K562 (cell line): ENCODE measurements around the gene STXBP5L.

ENCODE experiments used
- CEBPB ChIP-seq: fragments of 450-650 bp; IDR thresholded peaks from 2 replicates; pipeline ENCODE4 v1.6.1; 2016; ENCODE audit warnings: missing genetic modification characterization, missing compliant biosample characterization
- EP300 ChIP-seq: IDR thresholded peaks from 2 replicates; pipeline ENCODE4 v1.6.1; 2012; ENCODE audit warnings: low read length, improper control_type of control experiment
- FOXM1 ChIP-seq, 2 experiments: fragments of 450-650 bp in 1 of 2; sonication (generic) in 1 of 2; formaldehyde crosslinking in 1 of 2; IDR thresholded peaks; 2 replicates each; pipeline versions ENCODE4 v1.6.1 to v1.9.0; 2017 to 2022; ENCODE audit warnings: low read depth in 2 of 2, mild to moderate bottlenecking in 2 of 2, missing genetic modification reagents in 1 of 2, moderate library complexity in 1 of 2
- NFIC ChIP-seq: fragments of 450-650 bp; IDR thresholded peaks from 2 replicates; pipeline ENCODE4 v1.6.1; 2017; ENCODE audit warnings: mild to moderate bottlenecking, inconsistent platforms
- POLR2A ChIP-seq: fragments of 450-650 bp; conservative IDR thresholded peaks from 2 replicates; pipeline ENCODE4 v1.6.1; 2016
- ZSCAN29 ChIP-seq: fragments of 450-650 bp; IDR thresholded peaks from 2 replicates; pipeline ENCODE4 v1.6.1; 2017
- TF ChIP-seq, protein P1 (sequence below): sonication (generic); formaldehyde crosslinking; IDR thresholded peaks from 2 replicates; pipeline ENCODE4 v1.8.1; 2023; ENCODE audit warnings: missing genetic modification reagents, mild to moderate bottlenecking, borderline replicate concordance
- TF ChIP-seq, protein P2 (sequence below), 2 experiments: IDR thresholded peaks; 2 replicates each; pipeline ENCODE4 v1.6.1; 2012; ENCODE audit warnings: improper control_type of control experiment in 2 of 2, low read depth in 2 of 2, low read length in 2 of 2, borderline replicate concordance in 1 of 2
- TF ChIP-seq, protein P3 (sequence below), 3 experiments: IDR thresholded peaks in 2 of 3; conservative IDR thresholded peaks in 1 of 3; 2 replicates each; pipeline ENCODE4 v1.5.1; 2011 to 2012; ENCODE audit warnings: low read length in 3 of 3, mild to moderate bottlenecking in 3 of 3, control low read depth in 2 of 3, improper control_type of control experiment in 1 of 3, inconsistent platforms in 1 of 3, low read depth in 1 of 3, mixed read lengths in 1 of 3, moderate library complexity in 1 of 3; ENCODE audit not compliant: insufficient read depth in 2 of 3

DNA sequence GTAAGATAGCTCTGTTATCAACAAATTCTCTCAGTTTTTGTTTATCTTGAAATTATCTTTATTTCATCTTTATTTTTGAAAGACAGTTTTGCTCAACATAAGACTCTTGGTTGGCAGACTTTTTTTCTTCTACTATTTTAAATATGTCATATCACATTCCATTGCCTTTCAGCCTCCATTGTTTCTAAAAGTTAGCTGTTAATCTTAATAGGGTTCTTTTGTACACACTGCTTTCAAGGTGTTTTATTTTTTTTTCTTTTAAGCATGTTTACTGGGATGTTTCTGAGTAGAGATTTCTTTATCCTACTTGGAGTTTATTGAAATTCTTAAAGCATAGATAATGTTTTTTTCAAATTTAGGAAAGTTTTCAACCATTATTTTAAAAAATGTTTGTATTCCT is 294.6 kb downstream of the STXBP5L start:
- TF ChIP-seq, protein P1, sequence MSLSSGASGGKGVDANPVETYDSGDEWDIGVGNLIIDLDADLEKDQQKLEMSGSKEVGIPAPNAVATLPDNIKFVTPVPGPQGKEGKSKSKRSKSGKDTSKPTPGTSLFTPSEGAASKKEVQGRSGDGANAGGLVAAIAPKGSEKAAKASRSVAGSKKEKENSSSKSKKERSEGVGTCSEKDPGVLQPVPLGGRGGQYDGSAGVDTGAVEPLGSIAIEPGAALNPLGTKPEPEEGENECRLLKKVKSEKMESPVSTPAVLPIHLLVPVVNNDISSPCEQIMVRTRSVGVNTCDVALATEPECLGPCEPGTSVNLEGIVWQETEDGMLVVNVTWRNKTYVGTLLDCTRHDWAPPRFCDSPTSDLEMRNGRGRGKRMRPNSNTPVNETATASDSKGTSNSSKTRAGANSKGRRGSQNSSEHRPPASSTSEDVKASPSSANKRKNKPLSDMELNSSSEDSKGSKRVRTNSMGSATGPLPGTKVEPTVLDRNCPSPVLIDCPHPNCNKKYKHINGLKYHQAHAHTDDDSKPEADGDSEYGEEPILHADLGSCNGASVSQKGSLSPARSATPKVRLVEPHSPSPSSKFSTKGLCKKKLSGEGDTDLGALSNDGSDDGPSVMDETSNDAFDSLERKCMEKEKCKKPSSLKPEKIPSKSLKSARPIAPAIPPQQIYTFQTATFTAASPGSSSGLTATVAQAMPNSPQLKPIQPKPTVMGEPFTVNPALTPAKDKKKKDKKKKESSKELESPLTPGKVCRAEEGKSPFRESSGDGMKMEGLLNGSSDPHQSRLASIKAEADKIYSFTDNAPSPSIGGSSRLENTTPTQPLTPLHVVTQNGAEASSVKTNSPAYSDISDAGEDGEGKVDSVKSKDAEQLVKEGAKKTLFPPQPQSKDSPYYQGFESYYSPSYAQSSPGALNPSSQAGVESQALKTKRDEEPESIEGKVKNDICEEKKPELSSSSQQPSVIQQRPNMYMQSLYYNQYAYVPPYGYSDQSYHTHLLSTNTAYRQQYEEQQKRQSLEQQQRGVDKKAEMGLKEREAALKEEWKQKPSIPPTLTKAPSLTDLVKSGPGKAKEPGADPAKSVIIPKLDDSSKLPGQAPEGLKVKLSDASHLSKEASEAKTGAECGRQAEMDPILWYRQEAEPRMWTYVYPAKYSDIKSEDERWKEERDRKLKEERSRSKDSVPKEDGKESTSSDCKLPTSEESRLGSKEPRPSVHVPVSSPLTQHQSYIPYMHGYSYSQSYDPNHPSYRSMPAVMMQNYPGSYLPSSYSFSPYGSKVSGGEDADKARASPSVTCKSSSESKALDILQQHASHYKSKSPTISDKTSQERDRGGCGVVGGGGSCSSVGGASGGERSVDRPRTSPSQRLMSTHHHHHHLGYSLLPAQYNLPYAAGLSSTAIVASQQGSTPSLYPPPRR (CRISPR knock-in tag): no peak
- no peak for TF ChIP-seq POLR2A
- no peak for TF ChIP-seq NFIC
- TF ChIP-seq, protein P2, sequence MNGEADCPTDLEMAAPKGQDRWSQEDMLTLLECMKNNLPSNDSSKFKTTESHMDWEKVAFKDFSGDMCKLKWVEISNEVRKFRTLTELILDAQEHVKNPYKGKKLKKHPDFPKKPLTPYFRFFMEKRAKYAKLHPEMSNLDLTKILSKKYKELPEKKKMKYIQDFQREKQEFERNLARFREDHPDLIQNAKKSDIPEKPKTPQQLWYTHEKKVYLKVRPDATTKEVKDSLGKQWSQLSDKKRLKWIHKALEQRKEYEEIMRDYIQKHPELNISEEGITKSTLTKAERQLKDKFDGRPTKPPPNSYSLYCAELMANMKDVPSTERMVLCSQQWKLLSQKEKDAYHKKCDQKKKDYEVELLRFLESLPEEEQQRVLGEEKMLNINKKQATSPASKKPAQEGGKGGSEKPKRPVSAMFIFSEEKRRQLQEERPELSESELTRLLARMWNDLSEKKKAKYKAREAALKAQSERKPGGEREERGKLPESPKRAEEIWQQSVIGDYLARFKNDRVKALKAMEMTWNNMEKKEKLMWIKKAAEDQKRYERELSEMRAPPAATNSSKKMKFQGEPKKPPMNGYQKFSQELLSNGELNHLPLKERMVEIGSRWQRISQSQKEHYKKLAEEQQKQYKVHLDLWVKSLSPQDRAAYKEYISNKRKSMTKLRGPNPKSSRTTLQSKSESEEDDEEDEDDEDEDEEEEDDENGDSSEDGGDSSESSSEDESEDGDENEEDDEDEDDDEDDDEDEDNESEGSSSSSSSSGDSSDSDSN (IDR thresholded peaks at IDR 0.05; ENCODE audit: borderline replicate concordance in 1 of 2, low read depth in 2 of 2, low read length in 2 of 2): no peak
- no peak for TF ChIP-seq CEBPB (tag)
- TF ChIP-seq, protein P3, sequence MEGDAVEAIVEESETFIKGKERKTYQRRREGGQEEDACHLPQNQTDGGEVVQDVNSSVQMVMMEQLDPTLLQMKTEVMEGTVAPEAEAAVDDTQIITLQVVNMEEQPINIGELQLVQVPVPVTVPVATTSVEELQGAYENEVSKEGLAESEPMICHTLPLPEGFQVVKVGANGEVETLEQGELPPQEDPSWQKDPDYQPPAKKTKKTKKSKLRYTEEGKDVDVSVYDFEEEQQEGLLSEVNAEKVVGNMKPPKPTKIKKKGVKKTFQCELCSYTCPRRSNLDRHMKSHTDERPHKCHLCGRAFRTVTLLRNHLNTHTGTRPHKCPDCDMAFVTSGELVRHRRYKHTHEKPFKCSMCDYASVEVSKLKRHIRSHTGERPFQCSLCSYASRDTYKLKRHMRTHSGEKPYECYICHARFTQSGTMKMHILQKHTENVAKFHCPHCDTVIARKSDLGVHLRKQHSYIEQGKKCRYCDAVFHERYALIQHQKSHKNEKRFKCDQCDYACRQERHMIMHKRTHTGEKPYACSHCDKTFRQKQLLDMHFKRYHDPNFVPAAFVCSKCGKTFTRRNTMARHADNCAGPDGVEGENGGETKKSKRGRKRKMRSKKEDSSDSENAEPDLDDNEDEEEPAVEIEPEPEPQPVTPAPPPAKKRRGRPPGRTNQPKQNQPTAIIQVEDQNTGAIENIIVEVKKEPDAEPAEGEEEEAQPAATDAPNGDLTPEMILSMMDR (IDR thresholded peaks at IDR 0.05 in 2 of 3, conservative IDR thresholded peaks at IDR 0.05 in 1 of 3; ENCODE audit: insufficient read depth in 2 of 3, low read depth in 1 of 3, low read length in 3 of 3): no peak
- no peak for TF ChIP-seq FOXM1 (IDR thresholded peaks at IDR 0.05; ENCODE audit: low read depth)
- no peak for TF ChIP-seq FOXM1 (CRISPR knock-in tag; IDR thresholded peaks at IDR 0.05; ENCODE audit: low read depth)
- no peak for TF ChIP-seq ZSCAN29
- TF ChIP-seq EP300: no peak
